Testis (tissue), 2 donors: ENCODE data around the gene DNER.

Source experiments
- POLR2A ChIP-seq: fragments of 450-650 bp; IDR thresholded peaks from one replicate; pipeline ENCODE4 v1.6.1; 2017; ENCODE audit warnings: antibody characterized with exemption, mild to moderate bottlenecking, moderate library complexity
- TF ChIP-seq, protein P1 (sequence below), 3 experiments: fragments of 450-650 bp in 2 of 3; fragments of 200-600 bp in 1 of 3; sonication (generic) in 1 of 3; IDR thresholded peaks; one replicate each; pipeline ENCODE4 v1.5.1; 2016 to 2019; ENCODE audit warnings: antibody characterized with exemption in 3 of 3, mild to moderate bottlenecking in 2 of 3, moderate library complexity in 1 of 3

GRCh38 chr2:229375251-229375650 is 339.1 kb downstream of the DNER start:
- TF ChIP-seq, protein P1, sequence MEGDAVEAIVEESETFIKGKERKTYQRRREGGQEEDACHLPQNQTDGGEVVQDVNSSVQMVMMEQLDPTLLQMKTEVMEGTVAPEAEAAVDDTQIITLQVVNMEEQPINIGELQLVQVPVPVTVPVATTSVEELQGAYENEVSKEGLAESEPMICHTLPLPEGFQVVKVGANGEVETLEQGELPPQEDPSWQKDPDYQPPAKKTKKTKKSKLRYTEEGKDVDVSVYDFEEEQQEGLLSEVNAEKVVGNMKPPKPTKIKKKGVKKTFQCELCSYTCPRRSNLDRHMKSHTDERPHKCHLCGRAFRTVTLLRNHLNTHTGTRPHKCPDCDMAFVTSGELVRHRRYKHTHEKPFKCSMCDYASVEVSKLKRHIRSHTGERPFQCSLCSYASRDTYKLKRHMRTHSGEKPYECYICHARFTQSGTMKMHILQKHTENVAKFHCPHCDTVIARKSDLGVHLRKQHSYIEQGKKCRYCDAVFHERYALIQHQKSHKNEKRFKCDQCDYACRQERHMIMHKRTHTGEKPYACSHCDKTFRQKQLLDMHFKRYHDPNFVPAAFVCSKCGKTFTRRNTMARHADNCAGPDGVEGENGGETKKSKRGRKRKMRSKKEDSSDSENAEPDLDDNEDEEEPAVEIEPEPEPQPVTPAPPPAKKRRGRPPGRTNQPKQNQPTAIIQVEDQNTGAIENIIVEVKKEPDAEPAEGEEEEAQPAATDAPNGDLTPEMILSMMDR (IDR thresholded peaks at IDR 0.05), result no peak
- TF ChIP-seq POLR2A, result no peak
